GM08714 (cell line): ENCODE data around the gene IGF2.

ENCODE experiments used
- H3K4me3 ChIP-seq: fragments of 200-500 bp; sonication (Bioruptor generic); 2 replicates; pipeline ENCODE4 v1.5.1; 2014; ENCODE audit warnings: mild to moderate bottlenecking, low read length, inconsistent platforms
- ZNF274 ChIP-seq: IDR thresholded peaks from 2 replicates; pipeline ENCODE4 v1.6.1; 2012; ENCODE audit warnings: mild to moderate bottlenecking, low read depth, low read length

IGF2 gene

DNA sequence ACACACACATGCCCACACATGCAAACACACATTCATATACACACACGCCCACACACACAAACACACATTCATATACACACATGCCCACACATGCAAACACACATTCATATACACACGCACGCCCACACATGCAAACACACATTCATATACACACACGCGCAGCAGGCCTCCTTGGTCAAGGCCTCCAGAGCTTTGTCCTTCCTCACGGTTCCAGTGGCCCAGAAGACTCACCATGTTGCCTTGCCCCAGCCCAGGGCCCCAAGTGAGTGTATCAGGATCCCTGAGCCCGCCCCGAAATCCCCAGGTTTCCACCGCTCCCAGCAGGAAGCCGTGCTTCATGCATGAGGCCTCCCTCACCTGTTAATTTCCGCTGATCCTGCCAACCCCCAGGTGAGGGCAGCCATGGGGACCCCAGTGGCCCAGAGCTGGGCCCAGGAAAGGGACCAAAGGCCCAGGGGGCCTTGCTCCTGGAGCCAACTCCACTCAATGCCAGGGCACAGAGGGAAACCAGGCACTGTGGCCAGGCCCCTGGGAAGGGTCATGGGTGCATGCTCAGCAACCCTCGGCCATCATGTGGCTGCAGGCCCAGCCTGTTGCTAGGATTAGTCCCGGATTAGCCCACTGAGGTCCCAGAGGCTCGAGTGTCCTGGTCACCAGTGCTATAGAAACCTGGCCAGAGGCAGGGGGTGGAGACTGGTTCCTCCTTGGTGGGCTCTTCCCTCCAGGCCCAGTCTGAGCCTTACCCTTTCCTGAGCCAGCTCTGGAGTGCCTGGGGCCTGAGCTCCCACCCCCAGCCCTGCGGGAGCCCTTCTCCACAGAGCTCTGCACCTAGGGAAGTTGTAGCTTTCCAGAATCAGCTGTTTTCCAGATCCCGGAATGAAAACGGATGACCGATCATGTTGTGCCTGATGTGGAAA, 34.4 kb downstream of the IGF2 start:
- H3K4me3 ChIP-seq, result no peak overlapping the region
- no peak for TF ChIP-seq ZNF274

DNA sequence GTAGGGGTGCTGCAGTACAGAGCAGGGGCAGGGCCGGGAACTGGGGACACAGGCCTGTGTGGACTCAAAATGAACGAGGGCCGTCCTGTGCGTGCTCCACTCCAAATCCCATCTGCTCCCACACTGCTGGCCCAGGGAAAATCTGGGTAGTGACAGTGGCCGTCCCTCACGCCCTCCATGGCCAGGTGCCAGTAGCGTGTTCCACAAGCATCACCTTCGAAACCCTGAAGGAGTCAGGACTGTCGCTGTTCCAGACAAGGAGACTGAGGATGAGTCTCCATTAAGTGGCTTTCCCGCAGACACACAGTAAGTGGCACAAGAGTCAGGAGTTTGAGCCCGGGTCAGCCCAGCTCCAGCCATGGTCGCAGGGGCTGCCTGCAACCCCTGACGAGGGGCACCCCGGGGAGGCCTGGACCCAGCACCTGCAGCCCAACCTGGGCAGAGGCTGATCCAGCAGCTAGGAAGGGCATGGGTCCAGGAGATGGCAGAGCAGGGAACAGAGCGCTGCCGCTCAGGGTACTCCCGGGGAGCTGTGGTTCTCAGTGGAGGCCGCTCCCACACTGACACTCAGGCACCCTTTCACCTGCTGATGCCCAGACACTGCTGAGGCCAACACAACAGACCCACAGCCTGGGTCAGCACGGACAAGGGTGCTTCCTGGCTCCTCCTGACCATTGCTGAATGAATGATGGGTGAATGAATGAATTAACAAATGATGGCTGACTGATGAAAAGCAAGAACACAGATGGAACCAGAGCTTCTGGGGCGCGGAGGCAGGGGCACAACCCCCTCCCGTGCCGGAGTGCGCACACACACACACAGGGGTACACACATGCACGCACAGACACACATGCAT, 35.3 kb downstream of the IGF2 start:
- no peak for TF ChIP-seq ZNF274
- H3K4me3 ChIP-seq, result no peak overlapping the region

DNA sequence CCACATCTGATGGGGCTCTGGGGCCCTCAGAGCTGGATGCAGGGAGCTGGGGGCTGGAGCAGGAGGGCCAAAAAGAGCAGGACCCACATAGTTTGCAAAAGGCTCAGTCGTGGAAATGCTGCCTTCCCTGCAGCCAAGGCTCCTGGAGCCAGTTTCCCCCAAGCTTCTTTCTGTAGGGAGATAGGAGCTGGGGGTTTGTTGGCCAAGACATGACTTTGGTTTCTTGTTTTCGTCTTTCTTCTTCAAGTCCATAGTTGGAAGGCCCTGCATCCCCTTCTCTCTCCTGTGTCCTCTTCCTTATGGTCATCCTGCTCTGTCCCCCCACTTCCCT, 36.3 kb downstream of the IGF2 start:
- TF ChIP-seq ZNF274, result no peak
- H3K4me3 ChIP-seq, result no peak overlapping the region

DNA sequence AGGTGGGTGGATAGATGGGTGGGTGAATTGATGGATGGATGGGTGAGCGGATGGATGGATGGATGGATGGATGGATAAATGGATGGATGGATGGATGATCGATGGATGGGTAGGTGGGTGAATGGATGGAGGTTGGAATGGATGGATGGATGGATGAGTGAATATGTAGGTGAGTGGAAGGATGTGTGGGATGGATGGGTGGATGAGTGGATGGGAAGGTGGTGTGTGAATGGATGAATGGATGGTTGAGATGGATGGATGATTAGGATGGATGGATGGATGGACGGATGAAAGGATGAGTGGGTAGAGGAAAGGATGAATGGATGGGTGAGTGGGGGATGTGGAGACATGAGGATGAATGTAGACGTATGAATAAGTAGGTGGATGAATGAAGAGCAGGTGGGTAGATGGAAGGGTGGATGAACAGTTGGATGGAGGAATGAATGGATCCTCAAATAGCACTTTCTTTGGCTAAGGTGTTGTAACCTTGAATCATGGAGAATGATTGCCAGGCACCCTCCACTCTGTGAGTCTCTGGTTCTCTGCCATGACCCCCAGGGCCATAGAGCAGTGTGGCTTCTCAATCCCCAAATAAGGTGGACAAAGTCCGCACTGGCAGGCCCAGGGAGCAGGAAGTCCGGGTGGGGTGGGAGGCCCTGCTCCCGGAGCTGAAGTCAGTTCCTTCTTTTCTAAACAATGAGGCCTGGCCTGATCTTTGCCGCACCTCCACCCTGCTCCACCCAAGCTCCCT, 36.9 kb downstream of the IGF2 start:
- TF ChIP-seq ZNF274, result no peak
- H3K4me3 ChIP-seq, result no peak overlapping the region

DNA sequence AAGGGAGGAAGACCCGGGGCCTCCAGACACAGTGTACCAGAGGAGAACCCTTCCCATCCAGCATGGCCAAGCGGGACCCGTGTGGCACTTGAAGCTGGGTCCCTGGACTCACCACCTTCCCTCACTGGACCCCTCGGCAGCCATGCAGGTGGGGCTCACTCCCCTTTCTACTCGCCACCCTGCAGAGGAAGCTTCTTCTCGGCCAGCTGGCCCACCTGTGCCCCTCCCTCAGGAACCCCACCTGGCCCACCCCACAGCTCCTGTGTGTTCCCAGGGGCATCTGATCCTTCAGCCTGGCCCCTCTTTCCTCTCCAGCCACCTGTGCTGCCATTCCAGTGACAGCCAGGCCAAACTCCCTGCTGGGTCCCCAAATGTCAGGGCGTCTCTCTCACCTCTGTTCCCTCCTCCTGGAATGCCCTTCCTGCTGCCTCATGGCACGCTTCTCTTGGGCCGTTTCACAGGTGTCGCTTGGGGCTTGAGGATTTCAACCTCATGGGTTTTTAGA, 38.0 kb downstream of the IGF2 start:
- TF ChIP-seq ZNF274, result no peak
- H3K4me3 ChIP-seq, result no peak overlapping the region

DNA sequence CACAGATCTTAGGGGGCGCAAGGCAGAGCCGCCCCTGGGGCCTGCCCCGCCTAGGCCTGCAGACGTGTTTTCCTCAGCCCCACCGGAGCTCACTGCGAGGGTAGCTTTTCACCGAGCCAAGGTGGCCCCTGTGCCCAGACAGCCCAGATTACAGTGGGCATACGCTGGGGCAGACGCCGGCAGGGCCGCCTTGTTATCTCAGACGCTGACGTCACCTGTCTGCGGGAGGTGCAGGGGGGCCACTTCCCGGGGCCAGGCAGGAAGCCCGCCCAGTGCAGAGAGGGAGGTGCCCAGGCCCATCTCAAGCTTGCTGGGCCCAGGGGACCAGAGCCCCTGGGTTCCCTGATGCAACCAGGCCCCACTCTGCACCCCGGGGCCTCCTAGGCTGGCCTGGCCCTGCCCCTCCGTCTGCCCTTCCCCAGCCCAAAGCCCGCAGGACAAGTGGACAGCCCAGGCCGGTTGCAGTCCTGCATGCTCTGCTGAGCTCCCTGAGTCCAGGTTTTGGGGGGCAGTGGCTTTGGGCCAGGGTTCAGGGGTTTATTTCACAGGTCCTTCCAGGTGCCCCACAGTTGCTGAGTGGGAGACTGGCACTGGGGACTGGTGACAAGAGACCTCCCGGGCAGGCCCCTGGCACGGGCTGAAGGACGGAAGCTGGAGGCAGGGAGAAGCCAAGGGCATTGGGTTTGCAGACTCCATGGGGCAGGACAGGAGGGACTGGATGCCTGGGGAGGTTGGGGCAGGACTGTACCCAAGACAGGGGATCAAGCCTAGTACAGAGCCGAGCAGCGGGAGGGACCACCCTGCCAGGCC, 38.6 kb downstream of the IGF2 start:
- H3K4me3 ChIP-seq, result no peak overlapping the region
- no peak for TF ChIP-seq ZNF274

DNA sequence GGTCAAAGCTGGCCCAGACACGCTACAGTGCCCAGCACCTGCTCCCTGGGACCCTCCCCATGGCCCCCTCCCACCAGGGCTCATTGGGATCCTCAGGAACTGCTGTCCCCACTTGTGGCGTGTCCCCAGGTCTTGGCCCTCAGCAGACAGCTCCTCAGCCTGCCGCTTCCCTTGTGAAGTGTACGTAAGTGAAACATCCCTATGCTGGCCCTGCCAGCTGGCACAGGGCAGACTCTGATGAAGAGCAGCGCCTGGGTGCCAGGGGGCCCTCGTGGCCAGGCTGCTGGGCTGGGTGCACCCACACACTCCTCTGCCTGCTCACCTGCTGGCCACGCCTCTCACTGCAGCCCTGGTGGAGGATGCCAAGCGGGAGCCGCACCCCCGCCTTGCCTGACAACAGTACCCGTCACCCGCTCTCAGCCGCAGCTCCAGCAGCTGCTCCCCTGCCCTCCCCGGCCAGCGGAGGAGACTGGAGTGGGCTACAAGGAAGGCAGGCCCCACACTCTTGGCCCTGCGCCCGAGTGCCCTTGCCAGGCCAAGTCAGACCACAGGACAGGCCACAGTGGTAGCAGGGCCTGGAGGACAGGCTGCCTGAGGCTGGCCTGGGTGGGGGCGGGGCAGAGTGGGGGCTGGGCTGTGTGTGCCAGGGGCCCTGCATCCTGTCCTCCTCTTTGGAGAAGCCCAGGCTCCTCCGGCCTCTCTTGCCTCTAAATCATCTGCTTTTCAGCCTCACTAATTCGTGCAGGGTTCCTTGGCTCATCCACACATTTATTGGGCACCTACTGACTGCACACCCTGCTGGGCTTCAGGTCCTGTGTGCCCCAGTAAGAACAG, 39.5 kb downstream of the IGF2 start:
- H3K4me3 ChIP-seq, result no peak overlapping the region
- TF ChIP-seq ZNF274, result no peak

DNA sequence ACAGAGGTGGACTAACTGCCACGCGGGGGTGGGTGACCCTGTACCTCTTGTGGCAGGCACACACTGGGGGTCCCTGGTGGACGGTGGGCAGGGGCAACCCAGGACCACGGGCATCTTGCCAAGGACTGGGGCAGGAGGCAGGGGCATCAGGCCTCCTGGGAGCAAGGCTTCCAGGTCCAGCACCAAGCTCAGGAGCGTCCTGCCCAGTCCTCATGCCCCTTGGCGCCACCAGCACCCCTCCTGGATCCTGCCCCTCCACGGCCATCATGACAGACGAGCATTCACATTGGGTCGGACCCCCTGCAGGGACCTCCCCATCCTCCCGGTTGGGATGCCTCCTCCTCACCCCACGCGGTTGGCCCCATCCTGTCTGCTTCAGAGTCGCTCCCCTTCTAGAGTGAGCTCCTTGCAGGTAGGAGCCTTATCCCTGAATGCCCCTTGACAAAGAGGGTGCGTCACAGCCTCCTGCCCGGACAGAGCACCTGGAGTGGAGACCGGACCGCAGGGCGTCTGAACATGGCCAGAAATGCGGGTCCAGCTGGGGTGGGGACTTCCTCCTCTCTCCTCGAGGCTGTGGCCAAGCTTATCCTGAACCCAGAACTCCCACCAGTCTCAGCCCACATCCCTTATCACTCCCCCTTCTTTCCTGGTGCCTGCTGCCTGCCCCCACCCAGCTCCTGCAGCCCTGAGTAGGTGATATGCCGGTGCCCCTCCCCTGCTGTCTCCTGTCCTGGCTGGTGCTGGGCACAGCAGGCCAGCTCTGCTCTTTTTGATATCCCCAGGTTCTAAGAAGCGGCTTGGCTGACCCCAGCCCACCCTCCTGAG, 40.3 kb downstream of the IGF2 start:
- no peak for TF ChIP-seq ZNF274
- no peak overlapping the region for H3K4me3 ChIP-seq

DNA sequence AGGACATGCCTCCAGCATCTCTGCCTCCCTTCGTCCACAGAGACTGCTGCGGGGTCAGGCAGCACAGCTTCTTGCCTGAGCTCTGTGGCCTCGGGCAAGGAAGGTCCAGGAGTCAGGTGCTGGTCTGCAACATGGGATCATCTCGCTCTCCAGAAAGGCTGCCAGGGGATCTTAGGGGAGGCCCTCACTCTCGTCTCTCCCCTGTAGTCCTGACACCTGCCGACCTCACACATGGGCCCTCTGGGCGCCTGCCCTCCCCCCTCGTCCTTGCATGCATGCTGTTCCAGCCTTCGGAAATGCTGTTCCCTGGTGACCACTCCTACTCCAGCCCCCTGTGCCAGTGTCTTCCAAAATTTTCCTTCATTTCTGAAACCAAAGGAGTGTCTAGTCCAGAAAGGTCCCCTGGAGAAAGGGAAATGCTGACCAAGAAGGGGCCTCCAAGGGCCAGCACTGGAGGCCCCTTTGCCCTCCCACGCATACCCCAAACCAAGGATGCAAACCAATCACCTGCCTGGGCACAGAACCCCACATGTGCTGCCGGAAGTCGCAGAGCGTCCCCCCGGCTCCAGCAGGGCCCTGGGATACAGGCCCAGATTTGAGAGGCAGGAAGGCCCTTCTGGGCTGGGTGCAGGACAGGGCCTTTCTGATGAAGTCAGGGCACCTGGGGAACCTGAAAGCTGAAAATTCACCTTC, 41.0 kb downstream of the IGF2 start:
- H3K4me3 ChIP-seq, result no peak overlapping the region
- TF ChIP-seq ZNF274, result no peak

DNA sequence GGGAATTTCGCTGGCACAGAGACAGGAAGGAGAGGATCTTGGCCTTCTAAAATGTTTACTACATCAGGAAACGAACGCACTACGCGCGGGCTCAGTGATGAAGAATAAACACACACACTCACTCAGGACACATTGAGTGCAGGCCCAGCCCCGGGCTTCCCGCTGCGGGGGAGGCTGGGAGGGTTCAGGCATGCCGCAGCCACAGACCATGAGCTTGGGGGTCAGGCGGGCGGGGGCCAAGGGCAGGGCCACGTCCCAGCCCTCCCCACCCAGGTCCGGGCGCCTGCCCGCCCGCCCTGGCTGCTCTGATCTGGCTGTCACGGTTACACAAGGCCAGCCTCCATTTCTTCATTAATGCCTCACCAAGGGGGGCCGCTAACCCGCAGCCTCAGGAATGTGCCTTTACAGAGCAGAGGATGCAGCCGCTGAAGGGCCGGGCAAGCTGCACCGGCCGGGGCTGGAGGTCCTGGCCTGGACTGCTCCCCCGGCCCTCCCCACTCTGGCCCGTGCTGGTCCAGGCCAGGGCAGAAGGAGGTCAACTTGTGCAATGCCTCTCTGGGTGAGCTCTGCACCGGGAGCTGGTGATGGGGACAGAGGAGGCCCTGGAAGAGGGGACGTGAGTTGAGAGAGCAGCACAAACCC, 41.7 kb downstream of the IGF2 start:
- TF ChIP-seq ZNF274, result no peak
- no peak overlapping the region for H3K4me3 ChIP-seq

DNA sequence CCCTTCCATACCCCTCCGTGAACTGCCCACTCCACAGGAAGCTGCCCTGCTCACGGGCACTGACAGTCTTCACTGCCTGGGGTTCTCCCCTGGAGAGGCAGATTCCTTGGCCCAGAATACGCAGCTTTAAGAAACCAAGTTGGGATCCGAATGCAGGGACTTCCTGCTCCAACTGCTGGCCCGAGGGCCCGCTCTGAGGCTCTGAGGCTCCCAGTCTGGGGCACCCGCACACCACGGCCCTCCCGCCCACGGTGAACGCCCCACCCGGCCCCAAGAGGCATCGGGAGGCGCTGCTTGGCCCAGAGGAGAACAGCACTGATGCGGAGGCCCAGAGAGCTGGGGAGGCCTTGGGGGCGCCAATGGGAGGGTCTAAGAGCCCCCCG, 42.3 kb downstream of the IGF2 start:
- no peak for TF ChIP-seq ZNF274
- H3K4me3 ChIP-seq, result no peak overlapping the region
